Body of pancreas (tissue), 4 donors: ENCODE results near the gene GLTP.
"Not testable (repeated sequence)": the region's sequence is repeated elsewhere in the genome, so short reads cannot be mapped to it uniquely, and the experiment has no call there.

Experiments
- CTCF ChIP-seq, 7 experiments: fragments of 450-650 bp in 4 of 7; fragments of 200-600 bp in 3 of 7; sonication (generic) in 3 of 7; IDR thresholded peaks; one replicate each; pipeline ENCODE4 v1.5.1; 2016 to 2019; ENCODE audit warnings: antibody characterized with exemption in 7 of 7
- POLR2A ChIP-seq, 3 donors: fragments of 450-650 bp; IDR thresholded peaks; one replicate each; pipeline ENCODE4 v1.6.1; 2016; ENCODE audit warnings: antibody characterized with exemption in 3 of 3, mild to moderate bottlenecking in 2 of 3

DNA sequence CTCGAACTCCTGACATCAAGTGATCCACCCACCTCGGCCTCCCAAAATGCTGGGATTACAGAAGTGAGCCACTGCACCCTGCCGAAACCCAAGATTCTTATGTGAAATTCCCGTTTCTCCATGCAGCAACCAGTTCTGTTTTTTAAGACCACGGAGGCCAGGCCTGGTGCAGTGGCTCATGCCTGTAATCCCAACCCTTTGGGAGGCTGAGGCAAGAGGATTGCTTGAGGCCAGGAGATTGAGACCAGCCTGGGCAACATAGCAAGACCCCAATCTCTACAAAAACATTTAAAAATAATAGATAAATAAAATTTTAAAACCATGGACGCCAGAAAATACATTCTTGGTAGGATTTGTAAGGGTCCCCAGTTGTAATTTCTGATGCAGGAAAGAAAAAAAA lies 29.8 kb downstream of the GLTP start:
- TF ChIP-seq CTCF, POLR2A (IDR thresholded peaks at IDR 0.05): not testable (repeated sequence)
